H9 (cell line): ENCODE results near the gene PARG. TPM values are rescaled to one million over a fixed set of nuclear protein-coding genes. Genes with fewer than 3 reads are reported as not detected.
"Not testable (repeated sequence)": the region's sequence is repeated elsewhere in the genome, so short reads cannot be mapped to it uniquely, and the experiment has no call there.

Source experiments
- DNase-seq: peaks from one replicate; pipeline ENCODE4 v3.0.0-alpha.2; 2017
- H2AFZ ChIP-seq: one replicate; pipeline ENCODE4 v1.6.1; 2013; ENCODE audit warnings: mild to moderate bottlenecking, low read length, control low read depth, moderate library complexity
- H2AK5ac ChIP-seq: 2 replicates; pipeline ENCODE4 v1.6.1; 2013; ENCODE audit warnings: low read length, control low read depth, mixed read lengths; ENCODE audit not compliant: insufficient read length
- H2BK120ac ChIP-seq: one replicate; pipeline ENCODE4 v1.6.1; 2013; ENCODE audit warnings: low read depth, mild to moderate bottlenecking, low read length, control low read depth, inconsistent platforms; ENCODE audit not compliant: poor library complexity, severe bottlenecking
- H2BK12ac ChIP-seq: 2 replicates; pipeline ENCODE4 v1.6.1; 2013; ENCODE audit warnings: low read length, control low read depth, mixed read lengths, low read depth; ENCODE audit not compliant: insufficient read length
- H2BK15ac ChIP-seq: 2 replicates; pipeline ENCODE4 v1.6.1; 2013; ENCODE audit warnings: low read depth, low read length, control low read depth
- H2BK20ac ChIP-seq: one replicate; pipeline ENCODE4 v1.6.1; 2013; ENCODE audit warnings: low read depth, mild to moderate bottlenecking, low read length, control low read depth, inconsistent platforms; ENCODE audit not compliant: poor library complexity, severe bottlenecking
- H2BK5ac ChIP-seq: 2 replicates; pipeline ENCODE4 v1.6.1; 2013; ENCODE audit warnings: low read length, control low read depth, mixed read lengths; ENCODE audit not compliant: insufficient read length
- H3K14ac ChIP-seq: 2 replicates; pipeline ENCODE4 v1.6.1; 2013; ENCODE audit warnings: low read length, control low read depth; ENCODE audit not compliant: insufficient read depth
- H3K18ac ChIP-seq: 2 replicates; pipeline ENCODE4 v1.6.1; 2013; ENCODE audit warnings: low read depth, mild to moderate bottlenecking, mixed read lengths, low read length, control low read depth; ENCODE audit not compliant: insufficient read length
- H3K23ac ChIP-seq: 2 replicates; pipeline ENCODE4 v1.6.1; 2013; ENCODE audit warnings: low read length, control low read depth, mixed read lengths, low read depth; ENCODE audit not compliant: insufficient read length
- H3K23me2 ChIP-seq: 2 replicates; pipeline ENCODE4 v1.6.1; 2013; ENCODE audit warnings: low read depth, mild to moderate bottlenecking, mixed read lengths, low read length, control low read depth; ENCODE audit not compliant: insufficient read length, poor library complexity, severe bottlenecking
- H3K27ac ChIP-seq: 2 replicates; pipeline ENCODE4 v1.5.1; 2013; ENCODE audit warnings: low read length, control low read depth, mixed read lengths, low read depth; ENCODE audit not compliant: insufficient read length
- H3K27me3 ChIP-seq: 2 replicates; pipeline ENCODE4 v1.6.1; 2013; ENCODE audit warnings: low read length, control low read depth, inconsistent platforms; ENCODE audit not compliant: insufficient read depth
- H3K4ac ChIP-seq: 2 replicates; pipeline ENCODE4 v1.6.1; 2013; ENCODE audit warnings: low read depth, mild to moderate bottlenecking, control low read depth, inconsistent platforms, low read length, moderate library complexity
- H3K4me1 ChIP-seq: 2 replicates; pipeline ENCODE4 v1.6.1; 2013; ENCODE audit warnings: low read length, control low read depth, inconsistent platforms; ENCODE audit not compliant: insufficient read depth
- H3K4me2 ChIP-seq: 2 replicates; pipeline ENCODE4 v1.6.1; 2013; ENCODE audit warnings: low read length, control low read depth, mixed read lengths; ENCODE audit not compliant: insufficient read length, insufficient read depth
- H3K56ac ChIP-seq: 2 replicates; pipeline ENCODE4 v1.6.1; 2013; ENCODE audit warnings: low read depth, mild to moderate bottlenecking, mixed read lengths, low read length, control low read depth; ENCODE audit not compliant: insufficient read length
- H3K79me1 ChIP-seq: 2 replicates; pipeline ENCODE4 v1.6.1; 2013; ENCODE audit warnings: low read depth, mild to moderate bottlenecking, moderate library complexity, low read length, control low read depth, inconsistent platforms; ENCODE audit not compliant: insufficient read depth, poor library complexity, severe bottlenecking
- H3K79me2 ChIP-seq: 2 replicates; pipeline ENCODE4 v1.6.1; 2013; ENCODE audit warnings: low read length, control low read depth, inconsistent platforms; ENCODE audit not compliant: insufficient read depth
- H3K9ac ChIP-seq: 2 replicates; pipeline ENCODE4 v1.6.1; 2013; ENCODE audit warnings: low read length, control low read depth, mixed read lengths; ENCODE audit not compliant: insufficient read length; ENCODE audit errors: extremely low read depth
- H3K9me3 ChIP-seq: one replicate; pipeline ENCODE4 v1.6.1; 2013; ENCODE audit warnings: low read depth, low read length, inconsistent platforms; ENCODE audit not compliant: control insufficient read depth
- H3T11ph ChIP-seq: one replicate; pipeline ENCODE4 v1.6.1; 2013; ENCODE audit warnings: mild to moderate bottlenecking, low read length, control low read depth, inconsistent platforms
- H4K20me1 ChIP-seq: one replicate; pipeline ENCODE4 v1.6.1; 2013; ENCODE audit not compliant: control insufficient read depth, insufficient read length, insufficient read depth
- H4K5ac ChIP-seq: 2 replicates; pipeline ENCODE4 v1.6.1; 2013; ENCODE audit warnings: low read depth, mild to moderate bottlenecking, mixed read lengths, low read length, control low read depth; ENCODE audit not compliant: insufficient read length
- H4K8ac ChIP-seq: replicated peaks from 2 replicates; pipeline ENCODE4 v1.6.1; 2013; ENCODE audit warnings: low read length, control low read depth, mixed read lengths, low read depth; ENCODE audit not compliant: insufficient read length
- H4K91ac ChIP-seq: 2 replicates; pipeline ENCODE4 v1.6.1; 2013; ENCODE audit warnings: low read depth, mild to moderate bottlenecking, moderate library complexity, mixed read lengths, low read length, control low read depth; ENCODE audit not compliant: insufficient read length
- H3K27ac Mint-ChIP-seq, 3 experiments: 2 replicates in 2 of 3; 3 replicates in 1 of 3; pipeline ENCODE4 v1.8.0; 2020 to 2021; ENCODE audit warnings: mixed read lengths in 3 of 3, mild to moderate bottlenecking in 1 of 3, moderate library complexity in 1 of 3
- H3K27me3 Mint-ChIP-seq: 2 replicates; pipeline ENCODE4 v1.8.0; 2021; ENCODE audit warnings: low read depth, mild to moderate bottlenecking, moderate library complexity, mixed read lengths
- H3K36me3 Mint-ChIP-seq, 3 experiments: 2 replicates in 2 of 3; 3 replicates in 1 of 3; pipeline ENCODE4 v1.8.0; 2020 to 2021; ENCODE audit warnings: low read depth in 3 of 3, mixed read lengths in 3 of 3; ENCODE audit not compliant: insufficient read depth in 1 of 3
- H3K4me1 Mint-ChIP-seq, 2 experiments: 2 replicates each; pipeline ENCODE4 v1.8.0; 2020; ENCODE audit warnings: mixed read lengths in 2 of 2
- H3K4me3 Mint-ChIP-seq, 2 experiments: 2 replicates in 1 of 2; 3 replicates in 1 of 2; pipeline ENCODE4 v1.8.0; 2020 to 2021; ENCODE audit warnings: mild to moderate bottlenecking in 2 of 2, mixed read lengths in 2 of 2, moderate library complexity in 1 of 2
- H3K9me3 Mint-ChIP-seq, 2 experiments: 2 replicates in 1 of 2; 3 replicates in 1 of 2; pipeline ENCODE4 v1.8.0; 2020; ENCODE audit warnings: mild to moderate bottlenecking in 2 of 2, mixed read lengths in 2 of 2, moderate library complexity in 1 of 2
- WGBS: extraction: QIAGEN DNeasy Blood & Tissue Kit; methylation state at CpG from one replicate; pipeline ENCODE4 v1.1.7; 2013; ENCODE audit warnings: missing lambda C conversion rate, low lambda C conversion rate, mixed read lengths; ENCODE audit not compliant: insufficient read length; ENCODE audit errors: extremely low coverage; 5-methylcytosine and 5-hydroxymethylcytosine counted together
- total RNA-seq: library from RNA; stranded (reverse); gene quantifications from 2 replicates; pipeline ENCODE4 v1.2.1, GENCODE V29; 2021

PARG gene
- total RNA-seq, 1 experiment from 2014 or later = 48.3 TPM

DNA sequence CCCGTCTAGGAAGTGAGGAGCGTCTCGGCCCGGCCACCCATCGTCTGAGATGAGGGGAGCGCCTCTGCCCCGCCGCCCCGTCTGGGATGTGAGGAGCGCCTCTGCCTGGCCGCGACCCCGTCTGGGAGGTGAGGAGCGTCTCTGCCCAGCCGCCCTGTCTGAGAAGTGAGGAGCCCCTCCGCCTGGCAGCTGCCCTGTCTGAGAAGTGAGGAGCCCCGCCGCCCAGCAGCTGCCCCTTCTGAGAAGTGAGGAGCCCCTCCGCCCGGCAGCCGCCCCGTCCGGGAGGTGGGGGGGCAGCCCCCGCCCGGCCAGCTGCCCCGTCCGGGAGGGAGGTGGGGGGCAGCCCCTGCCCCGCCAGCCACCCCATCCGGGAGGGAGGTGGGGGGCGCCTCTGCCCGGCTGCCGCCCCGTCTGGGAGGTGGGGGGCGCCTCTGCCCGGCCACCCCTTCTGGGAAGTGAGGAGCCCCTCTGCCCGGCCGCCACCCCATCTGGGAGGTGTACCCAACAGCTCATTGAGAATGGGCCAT lies 28.6 kb upstream of the PARG start:
- H2BK12ac ChIP-seq, H3K23ac ChIP-seq, H3K27ac ChIP-seq, H4K8ac ChIP-seq, H3K27me3 ChIP-seq, H2BK20ac ChIP-seq, DNase-seq, H3K79me2 ChIP-seq, H3K14ac ChIP-seq, H3K4me2 ChIP-seq, H4K20me1 ChIP-seq, H3K18ac ChIP-seq, H3K9me3 ChIP-seq, H3K4me3 Mint-ChIP-seq, H2BK120ac ChIP-seq, H3K4me1 ChIP-seq, H3T11ph ChIP-seq, H3K27ac Mint-ChIP-seq, H2BK15ac ChIP-seq, H3K56ac ChIP-seq, H4K5ac ChIP-seq, H3K9me3 Mint-ChIP-seq, H3K4me1 Mint-ChIP-seq, H2AK5ac ChIP-seq, H3K9ac ChIP-seq, H3K27me3 Mint-ChIP-seq, H2AFZ ChIP-seq, H3K4ac ChIP-seq, H3K79me1 ChIP-seq, H4K91ac ChIP-seq, H2BK5ac ChIP-seq, H3K23me2 ChIP-seq: not testable (repeated sequence)
- H3K36me3 Mint-ChIP-seq = peaks cover 11 to 24% (median 14%) of the 10 kb centered on the region in 3 experiments
- no CpG with 5 or more reads among the region's 37 CpGs for WGBS

- not testable (repeated sequence) for H2BK20ac ChIP-seq, H3K4me2 ChIP-seq, H3K23me2 ChIP-seq, H4K8ac ChIP-seq, H4K91ac ChIP-seq, H3K23ac ChIP-seq, H2AFZ ChIP-seq, H3K79me2 ChIP-seq, H2BK12ac ChIP-seq, H2BK15ac ChIP-seq, DNase-seq, H3K27me3 Mint-ChIP-seq, H4K5ac ChIP-seq, H3K14ac ChIP-seq, H2AK5ac ChIP-seq, H3T11ph ChIP-seq, H3K4me1 ChIP-seq, H3K9me3 ChIP-seq, H2BK5ac ChIP-seq, H3K27me3 ChIP-seq, H3K9me3 Mint-ChIP-seq, H3K56ac ChIP-seq, H3K4ac ChIP-seq, H3K27ac ChIP-seq, H3K18ac ChIP-seq, H3K4me3 Mint-ChIP-seq, H2BK120ac ChIP-seq, H3K79me1 ChIP-seq, H3K4me1 Mint-ChIP-seq, H4K20me1 ChIP-seq, H3K27ac Mint-ChIP-seq, H3K9ac ChIP-seq
- no CpG with 5 or more reads among the region's 3 CpGs for WGBS
- peaks cover 2 to 23% (median 19%) of the 10 kb centered on the region in 3 experiments; a peak in 4 of 7 replicates for H3K36me3 Mint-ChIP-seq
Observed at GRCh38 chr10:49953122-49953521, 11.3 kb upstream of the PARG start.
